Measurements from ENCODE around the gene WDFY3.

The WDFY3 gene

DNA sequence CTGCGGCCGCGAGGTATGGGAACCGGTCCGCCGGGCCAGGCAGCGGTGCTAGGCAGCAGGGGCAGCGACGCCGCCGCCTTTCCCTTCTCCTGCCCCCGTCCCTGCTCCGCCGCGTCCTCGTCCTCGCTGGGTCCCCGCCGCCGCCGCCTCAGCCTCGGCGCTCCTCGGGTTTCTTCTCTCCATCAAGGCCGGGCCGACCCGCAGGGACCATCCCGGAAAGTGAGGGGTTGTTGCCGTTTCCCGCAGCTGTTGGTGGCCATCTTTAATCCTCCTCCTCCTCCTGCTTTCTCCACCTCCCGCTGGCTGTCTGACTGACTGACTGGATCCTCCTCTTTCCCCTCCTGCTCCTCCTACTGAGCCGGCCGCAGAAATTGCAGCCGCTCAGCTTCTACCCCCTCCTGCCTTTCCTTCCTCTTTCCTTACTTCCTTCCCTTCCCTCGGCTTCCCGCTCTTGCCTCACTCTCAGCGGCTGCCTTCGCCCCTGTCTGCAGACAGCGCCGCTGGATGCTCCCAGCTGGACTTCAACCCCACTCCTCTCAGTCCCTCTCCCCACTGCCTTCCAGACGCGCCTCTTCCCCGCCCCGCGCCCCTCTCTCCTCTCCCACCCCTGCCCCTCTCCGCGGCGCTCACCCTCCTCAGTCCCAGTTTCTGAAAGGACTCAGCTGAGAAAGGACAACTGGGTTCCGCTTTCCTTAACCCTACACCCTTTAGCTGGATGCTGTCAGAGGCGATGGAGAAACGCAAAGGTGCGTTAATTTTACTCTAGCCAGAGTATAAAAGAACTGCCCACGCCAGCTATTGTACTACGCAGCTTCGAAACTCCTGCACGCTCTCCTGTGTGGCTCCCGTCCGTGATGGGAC lies at the start of gene WDFY3:
Gene WDFY3 (minus strand): TSS at position 309 of the 861 bp plus-strand sequence. CDS start 106,099 bp downstream, outside the sequence.
- TF ChIP-seq, protein P1, sequence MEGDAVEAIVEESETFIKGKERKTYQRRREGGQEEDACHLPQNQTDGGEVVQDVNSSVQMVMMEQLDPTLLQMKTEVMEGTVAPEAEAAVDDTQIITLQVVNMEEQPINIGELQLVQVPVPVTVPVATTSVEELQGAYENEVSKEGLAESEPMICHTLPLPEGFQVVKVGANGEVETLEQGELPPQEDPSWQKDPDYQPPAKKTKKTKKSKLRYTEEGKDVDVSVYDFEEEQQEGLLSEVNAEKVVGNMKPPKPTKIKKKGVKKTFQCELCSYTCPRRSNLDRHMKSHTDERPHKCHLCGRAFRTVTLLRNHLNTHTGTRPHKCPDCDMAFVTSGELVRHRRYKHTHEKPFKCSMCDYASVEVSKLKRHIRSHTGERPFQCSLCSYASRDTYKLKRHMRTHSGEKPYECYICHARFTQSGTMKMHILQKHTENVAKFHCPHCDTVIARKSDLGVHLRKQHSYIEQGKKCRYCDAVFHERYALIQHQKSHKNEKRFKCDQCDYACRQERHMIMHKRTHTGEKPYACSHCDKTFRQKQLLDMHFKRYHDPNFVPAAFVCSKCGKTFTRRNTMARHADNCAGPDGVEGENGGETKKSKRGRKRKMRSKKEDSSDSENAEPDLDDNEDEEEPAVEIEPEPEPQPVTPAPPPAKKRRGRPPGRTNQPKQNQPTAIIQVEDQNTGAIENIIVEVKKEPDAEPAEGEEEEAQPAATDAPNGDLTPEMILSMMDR (conservative IDR thresholded peaks at IDR 0.05) = no peak
- TF ChIP-seq ZFX (IDR thresholded peaks at IDR 0.05) = no peak
- peak within 1 kb of the TSS; percentile 93 for H3K27ac ChIP-seq

DNA sequence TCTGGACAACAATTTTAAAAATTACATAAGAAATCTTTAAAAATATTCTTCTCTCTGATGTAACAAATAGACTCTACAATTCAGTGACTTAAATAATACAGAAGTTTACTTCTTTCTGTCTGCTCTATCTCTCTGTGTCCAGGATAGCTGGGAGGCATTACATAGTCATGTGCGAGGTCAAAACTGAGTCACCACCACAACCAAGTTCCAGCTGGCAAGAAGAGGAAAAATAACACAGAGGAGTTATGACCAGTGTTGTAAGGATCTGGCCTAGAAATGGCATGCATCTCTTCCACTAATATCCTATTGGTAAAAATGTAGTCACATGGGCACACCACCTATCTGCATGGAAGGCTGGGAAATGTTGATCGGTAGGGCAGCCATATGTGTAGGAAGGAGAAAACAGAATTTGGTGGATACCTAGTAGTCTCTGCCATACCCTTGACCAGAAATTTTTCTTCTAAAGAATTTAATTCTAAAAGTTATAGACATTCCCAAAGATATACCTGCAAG lies 39.4 kb upstream of the WDFY3 start:
- no peak overlapping the region for H3K27ac ChIP-seq
- no peak for TF ChIP-seq ZFX (IDR thresholded peaks at IDR 0.05)
- TF ChIP-seq, protein P1 (conservative IDR thresholded peaks at IDR 0.05) = no peak

DNA sequence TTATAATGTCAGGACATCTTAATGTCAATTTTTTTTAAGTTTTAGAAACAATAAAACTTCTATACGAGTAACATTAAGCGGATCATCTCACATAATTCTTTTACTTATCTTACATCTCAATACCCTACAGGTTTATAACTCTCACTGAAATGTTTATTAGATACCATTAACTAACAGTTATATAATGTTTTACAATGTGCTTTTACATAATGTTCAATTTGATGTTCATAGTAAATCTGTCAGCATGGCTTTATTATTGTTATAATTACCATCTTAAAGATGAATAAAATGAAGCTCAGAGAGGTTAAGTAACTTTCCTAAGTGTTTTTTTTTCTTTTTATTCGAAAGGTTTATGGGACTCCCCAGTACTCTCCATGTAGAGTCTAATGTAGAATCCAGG lies 33.9 kb upstream of the WDFY3 start:
- no peak overlapping the region for H3K27ac ChIP-seq
- TF ChIP-seq, protein P1 (conservative IDR thresholded peaks at IDR 0.05) = no peak
- no peak for TF ChIP-seq ZFX (IDR thresholded peaks at IDR 0.05)

GRCh38 chr4:84995386-84995785 lies 28.9 kb upstream of the WDFY3 start:
- TF ChIP-seq, protein P1 (conservative IDR thresholded peaks at IDR 0.05) = no peak
- TF ChIP-seq ZFX (IDR thresholded peaks at IDR 0.05) = no peak
- no peak overlapping the region for H3K27ac ChIP-seq

DNA sequence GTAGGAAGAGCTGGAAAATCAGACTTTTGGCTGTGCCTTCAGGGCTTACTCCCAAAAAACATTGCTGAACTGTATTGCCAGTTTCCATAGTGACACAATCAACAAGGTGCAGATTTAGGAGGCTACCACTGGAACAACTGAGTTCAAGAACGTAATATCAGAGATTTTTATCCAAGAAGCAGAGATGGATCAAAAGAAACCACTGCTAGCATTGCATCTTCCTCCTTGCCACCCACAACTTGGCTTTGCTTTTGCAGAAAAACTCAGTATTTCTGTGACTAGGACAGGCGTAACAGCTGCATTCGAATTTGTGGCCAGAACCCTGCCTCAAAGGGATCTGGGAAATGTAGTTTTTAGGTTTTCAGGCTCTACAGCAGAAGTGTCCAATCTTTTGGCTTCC lies 27.8 kb upstream of the WDFY3 start:
- H3K27ac ChIP-seq = no peak overlapping the region
- no peak for TF ChIP-seq ZFX (IDR thresholded peaks at IDR 0.05)
- TF ChIP-seq, protein P1 (conservative IDR thresholded peaks at IDR 0.05) = no peak

- H3K27ac ChIP-seq = no peak overlapping the region
- TF ChIP-seq ZFX (IDR thresholded peaks at IDR 0.05) = no peak
- TF ChIP-seq, protein P1 (conservative IDR thresholded peaks at IDR 0.05) = no peak
These were observed 19.5 kb upstream of the WDFY3 start for GRCh38 chr4:84985952-84986351.

- TF ChIP-seq ZFX (IDR thresholded peaks at IDR 0.05) = no peak
- TF ChIP-seq, protein P1 (conservative IDR thresholded peaks at IDR 0.05) = no peak
- no peak overlapping the region for H3K27ac ChIP-seq
These were observed 10.9 kb upstream of the WDFY3 start for GRCh38 chr4:84977396-84977795.

Data from C4-2B (cell line).